ENCODE measurements around the gene NAALADL2.

The NAALADL2 gene

DNA sequence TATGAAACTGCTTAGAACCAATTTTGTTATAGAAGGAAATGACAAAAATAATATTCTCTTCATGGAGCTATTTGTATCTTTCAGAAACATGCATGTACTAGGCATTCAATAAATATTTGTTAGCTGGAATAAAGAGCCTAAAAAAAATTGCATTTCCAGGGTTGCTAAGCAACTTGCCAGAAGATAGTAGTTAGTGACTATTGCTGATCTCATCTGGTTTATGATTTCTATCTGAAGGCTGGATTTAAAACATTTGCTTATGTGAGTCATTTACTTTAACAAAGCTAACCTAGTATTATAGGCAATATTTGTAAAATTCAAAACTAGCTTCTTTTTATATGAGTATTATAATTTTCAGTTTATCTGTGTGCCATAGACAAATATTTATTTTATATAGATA is 78.3 kb downstream of the NAALADL2 start:
- Mint-ChIP-seq H3K4me1 (ENCODE audit: low read depth) (no peaks in the 10 kb centered on the region), H3K27me3 (ENCODE audit: low read depth) (no peaks in the 10 kb centered on the region), H3K27ac (no peak overlapping the region), H3K9me3 (peaks cover 5% of the 10 kb centered on the region), H3K36me3 (ENCODE audit: low read depth) (no peaks in the 10 kb centered on the region), H3K4me3 (no peak overlapping the region)
- DNase-seq (ENCODE audit: low spot score), result no peak

DNA sequence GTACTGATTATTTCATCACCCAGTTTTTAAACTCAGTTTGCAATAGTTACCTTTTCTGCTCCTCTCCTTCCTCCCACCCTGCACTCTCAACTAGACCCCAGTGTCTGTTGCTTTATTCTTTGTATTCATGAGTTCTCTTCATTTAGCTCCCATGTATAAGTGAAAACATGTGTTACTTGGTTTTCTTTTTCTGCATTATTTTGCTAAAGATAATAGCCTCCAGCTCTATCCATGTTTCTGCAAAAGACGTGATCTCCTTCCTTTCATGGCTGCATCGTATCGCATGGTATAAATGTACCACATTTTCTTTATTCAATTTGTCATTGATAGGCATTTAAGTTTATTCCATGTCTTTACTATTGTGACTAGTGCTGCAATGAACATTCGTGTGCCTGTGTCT is 79.0 kb downstream of the NAALADL2 start:
- DNase-seq (ENCODE audit: low spot score), result no peak

DNA sequence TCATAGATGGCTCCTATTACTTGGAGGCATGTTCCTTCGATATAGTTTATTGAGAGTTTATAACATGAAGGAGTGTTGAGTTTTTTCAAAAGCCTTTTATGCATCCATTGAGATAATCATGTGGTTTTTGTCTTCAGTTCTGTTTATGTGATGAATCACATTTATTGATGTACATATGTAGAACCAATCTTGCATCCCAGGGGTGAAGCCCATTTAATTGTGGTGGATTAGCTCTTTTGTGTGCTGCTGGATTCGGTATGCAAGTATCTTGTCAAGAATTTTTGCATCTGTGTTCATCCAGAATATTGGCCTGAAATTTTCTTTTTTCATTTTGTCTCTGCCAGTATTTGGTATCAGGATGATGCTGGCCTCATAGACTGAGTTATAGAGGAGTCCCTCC is 81.0 kb downstream of the NAALADL2 start:
- no peak for DNase-seq (ENCODE audit: low spot score)
- Mint-ChIP-seq H3K4me3 (no peak overlapping the region), H3K4me1 (ENCODE audit: low read depth) (no peaks in the 10 kb centered on the region), H3K9me3 (peaks cover 11% of the 10 kb centered on the region), H3K36me3 (ENCODE audit: low read depth) (no peaks in the 10 kb centered on the region), H3K27ac (no peak overlapping the region), H3K27me3 (ENCODE audit: low read depth) (no peaks in the 10 kb centered on the region)

More for the DNA sequence above, 79.0 kb downstream of the NAALADL2 start:
- Mint-ChIP-seq H3K27ac (no peak overlapping the region), H3K4me3 (no peak overlapping the region), H3K36me3 (ENCODE audit: low read depth) (no peaks in the 10 kb centered on the region), H3K9me3 (peaks cover 9% of the 10 kb centered on the region), H3K4me1 (ENCODE audit: low read depth) (no peaks in the 10 kb centered on the region), H3K27me3 (ENCODE audit: low read depth) (no peaks in the 10 kb centered on the region)

DNA sequence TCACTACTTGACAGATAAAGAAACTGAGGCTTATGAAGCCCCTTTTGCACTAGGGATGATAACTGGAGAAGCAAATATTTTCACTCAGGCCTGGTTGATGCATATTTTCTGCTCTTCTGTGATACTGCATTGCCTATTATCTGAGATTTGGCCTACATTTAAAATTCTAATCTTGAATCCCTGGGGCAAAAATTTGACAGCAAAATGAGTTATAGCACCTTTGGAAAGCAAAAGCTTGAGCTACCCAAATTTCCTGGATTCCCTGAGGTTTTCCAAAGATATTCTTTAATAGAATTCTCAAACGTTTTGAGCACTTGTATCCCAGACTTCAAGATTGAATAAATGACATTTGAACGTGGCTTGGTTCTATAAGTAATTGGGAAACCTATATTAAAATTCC is 86.1 kb downstream of the NAALADL2 start:
- Mint-ChIP-seq H3K9me3 (peaks cover 14% of the 10 kb centered on the region), H3K36me3 (ENCODE audit: low read depth) (no peaks in the 10 kb centered on the region), H3K27me3 (ENCODE audit: low read depth) (no peaks in the 10 kb centered on the region), H3K4me3 (no peak overlapping the region), H3K4me1 (ENCODE audit: low read depth) (no peaks in the 10 kb centered on the region), H3K27ac (no peak overlapping the region)
- DNase-seq (ENCODE audit: low spot score), result no peak

DNA sequence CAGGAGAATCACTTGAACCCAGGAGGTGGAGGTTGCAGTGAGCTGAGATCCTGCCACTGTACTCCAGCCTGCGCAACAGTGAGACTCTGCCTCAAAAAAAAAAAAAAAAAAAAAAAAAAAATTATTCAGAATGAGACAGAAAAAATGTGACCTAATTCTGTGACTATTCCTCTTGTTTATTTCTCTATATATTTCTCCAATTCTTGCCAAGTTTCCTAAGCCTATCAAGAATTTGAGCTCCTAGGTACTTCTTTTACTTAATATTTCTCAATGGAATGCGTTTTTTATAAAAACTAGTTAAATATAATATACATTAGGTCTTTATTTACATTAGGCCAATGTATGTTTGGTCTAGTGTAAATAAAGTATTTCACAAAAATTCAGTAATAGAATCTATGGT is 86.8 kb downstream of the NAALADL2 start:
- Mint-ChIP-seq H3K4me1 (ENCODE audit: low read depth) (no peaks in the 10 kb centered on the region), H3K4me3 (no peak overlapping the region), H3K9me3 (peaks cover 14% of the 10 kb centered on the region), H3K27me3 (ENCODE audit: low read depth) (no peaks in the 10 kb centered on the region), H3K27ac (no peak overlapping the region), H3K36me3 (ENCODE audit: low read depth) (no peaks in the 10 kb centered on the region)
- no peak for DNase-seq (ENCODE audit: low spot score)

DNA sequence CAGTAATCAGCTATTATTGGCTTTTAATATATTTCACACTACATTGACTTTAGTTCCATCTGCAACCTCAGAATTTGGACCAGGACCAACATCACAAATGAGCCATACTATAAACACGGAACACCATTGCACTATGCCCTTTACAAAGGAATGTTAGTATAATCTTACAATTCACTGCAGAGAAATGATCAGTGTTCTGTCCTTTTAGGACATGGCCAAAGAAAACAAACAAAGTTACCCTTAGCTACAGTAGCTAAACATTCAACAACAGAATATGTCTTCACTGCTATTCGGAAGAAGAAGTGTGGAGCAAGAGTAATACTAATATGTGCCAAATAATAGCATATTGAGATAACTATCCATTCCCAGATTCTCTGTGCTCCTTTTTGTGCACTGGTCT is 90.4 kb downstream of the NAALADL2 start:
- H3K36me3 Mint-ChIP-seq (ENCODE audit: low read depth), result no peaks in the 10 kb centered on the region
- no peak overlapping the region for H3K4me3 Mint-ChIP-seq
- peaks cover 8% of the 10 kb centered on the region for H3K9me3 Mint-ChIP-seq
- H3K4me1 Mint-ChIP-seq (ENCODE audit: low read depth), result no peaks in the 10 kb centered on the region
- H3K27ac Mint-ChIP-seq, result no peak overlapping the region
- no peak for DNase-seq (ENCODE audit: low spot score)
- no peaks in the 10 kb centered on the region for H3K27me3 Mint-ChIP-seq (ENCODE audit: low read depth)

DNA sequence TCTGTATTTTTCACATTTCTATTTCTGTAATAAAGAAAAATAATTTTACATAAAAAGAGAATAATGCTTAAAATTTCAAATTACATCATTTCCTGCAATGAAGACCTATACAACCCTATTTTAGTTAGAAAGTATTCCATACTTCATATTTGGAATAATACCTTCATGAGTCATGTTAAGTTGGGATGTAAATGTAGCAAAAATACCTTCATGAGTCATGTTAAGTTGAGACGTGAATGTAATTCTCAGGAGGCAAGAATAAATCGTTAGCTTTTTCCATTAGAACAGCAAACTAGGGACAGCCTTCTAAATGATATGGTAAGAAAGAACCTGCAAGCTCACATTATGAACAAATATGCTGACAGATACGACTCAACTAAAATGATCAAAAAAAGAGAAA is 91.9 kb downstream of the NAALADL2 start:
- Mint-ChIP-seq H3K27ac (no peak overlapping the region), H3K36me3 (ENCODE audit: low read depth) (no peaks in the 10 kb centered on the region), H3K4me3 (no peak overlapping the region), H3K27me3 (ENCODE audit: low read depth) (no peaks in the 10 kb centered on the region), H3K4me1 (ENCODE audit: low read depth) (no peaks in the 10 kb centered on the region), H3K9me3 (peaks cover 8% of the 10 kb centered on the region)
- DNase-seq (ENCODE audit: low spot score), result no peak

DNA sequence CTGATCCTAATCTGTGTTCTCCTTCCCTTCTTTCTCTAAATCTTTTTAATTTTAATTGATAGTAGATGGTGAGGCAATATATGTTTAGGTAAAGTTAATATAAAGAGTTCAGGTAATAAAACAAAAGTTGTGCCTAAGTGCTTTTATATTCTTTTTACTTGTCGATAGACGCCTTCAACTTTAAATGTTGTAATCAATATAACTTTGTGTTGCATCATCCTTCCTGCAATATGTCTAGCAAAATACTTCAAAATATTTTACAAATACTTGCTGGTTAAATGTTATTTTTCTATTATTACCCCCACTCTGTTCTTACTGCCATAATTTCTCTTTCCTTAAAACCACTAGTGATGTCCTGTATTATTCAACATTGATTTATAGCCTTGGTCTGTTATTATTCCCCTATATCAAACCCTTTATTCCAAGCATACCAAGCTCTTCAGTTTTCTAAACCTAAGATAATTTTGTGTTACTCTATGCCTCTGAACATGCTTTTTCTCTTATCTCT is 92.4 kb downstream of the NAALADL2 start:
- no peak for DNase-seq (ENCODE audit: low spot score)
- no peak overlapping the region for H3K27ac Mint-ChIP-seq
- H3K36me3 Mint-ChIP-seq (ENCODE audit: low read depth), result no peaks in the 10 kb centered on the region
- H3K9me3 Mint-ChIP-seq, result peaks cover 8% of the 10 kb centered on the region
- H3K4me1 Mint-ChIP-seq (ENCODE audit: low read depth), result no peaks in the 10 kb centered on the region
- no peak overlapping the region for H3K4me3 Mint-ChIP-seq
- no peaks in the 10 kb centered on the region for H3K27me3 Mint-ChIP-seq (ENCODE audit: low read depth)

DNA sequence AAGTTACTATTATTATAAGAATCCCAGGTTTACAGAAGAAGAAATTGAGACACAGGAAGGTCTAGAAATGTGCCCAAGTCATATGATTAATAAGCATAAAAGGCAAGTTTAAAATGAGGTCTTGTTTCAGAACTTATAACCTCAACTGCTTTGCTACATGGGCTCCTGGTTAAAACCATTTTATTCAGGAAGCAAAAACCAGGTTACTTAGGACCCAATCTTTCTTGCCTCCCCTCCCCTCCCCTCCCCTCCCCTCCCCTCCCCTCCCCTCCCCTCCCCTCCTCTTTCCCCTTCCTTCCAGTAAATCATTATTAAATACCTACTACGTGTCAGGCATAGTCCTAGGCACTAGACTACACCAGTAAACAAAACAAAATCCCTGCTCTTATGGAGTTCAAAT is 93.9 kb downstream of the NAALADL2 start:
- Mint-ChIP-seq H3K27me3 (ENCODE audit: low read depth) (no peaks in the 10 kb centered on the region), H3K4me1 (ENCODE audit: low read depth) (no peaks in the 10 kb centered on the region), H3K9me3 (peaks cover 8% of the 10 kb centered on the region), H3K36me3 (ENCODE audit: low read depth) (no peaks in the 10 kb centered on the region), H3K4me3 (no peak overlapping the region), H3K27ac (no peak overlapping the region)
- DNase-seq (ENCODE audit: low spot score), result no peak

DNA sequence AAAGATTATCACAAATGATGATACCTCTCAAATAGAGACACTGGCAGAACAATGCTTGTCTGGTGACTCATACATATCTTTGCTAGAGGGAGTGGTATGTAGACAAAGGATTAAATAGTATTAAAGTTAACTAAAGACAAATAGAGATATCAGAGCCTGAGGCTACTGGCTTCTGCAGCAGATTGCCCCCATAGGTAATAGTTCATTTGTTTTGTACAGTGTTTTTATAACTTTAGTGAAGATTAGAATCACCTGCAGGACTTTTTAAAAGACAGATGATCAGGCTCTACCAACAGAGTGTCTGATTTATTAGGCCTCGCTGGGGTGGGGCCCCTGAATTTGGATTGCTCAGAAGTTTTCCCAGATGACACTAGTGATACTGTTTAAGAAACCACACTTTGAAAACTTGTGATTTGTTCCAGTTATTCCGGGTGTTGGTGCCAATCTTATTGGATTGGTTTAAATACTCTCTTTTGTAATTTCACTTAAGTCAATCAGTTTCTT is 96.4 kb downstream of the NAALADL2 start:
- Mint-ChIP-seq H3K36me3 (ENCODE audit: low read depth) (no peaks in the 10 kb centered on the region), H3K4me1 (ENCODE audit: low read depth) (no peaks in the 10 kb centered on the region), H3K9me3 (no peaks in the 10 kb centered on the region), H3K27ac (no peak overlapping the region), H3K4me3 (no peak overlapping the region), H3K27me3 (ENCODE audit: low read depth) (no peaks in the 10 kb centered on the region)
- no peak for DNase-seq (ENCODE audit: low spot score)

DNA sequence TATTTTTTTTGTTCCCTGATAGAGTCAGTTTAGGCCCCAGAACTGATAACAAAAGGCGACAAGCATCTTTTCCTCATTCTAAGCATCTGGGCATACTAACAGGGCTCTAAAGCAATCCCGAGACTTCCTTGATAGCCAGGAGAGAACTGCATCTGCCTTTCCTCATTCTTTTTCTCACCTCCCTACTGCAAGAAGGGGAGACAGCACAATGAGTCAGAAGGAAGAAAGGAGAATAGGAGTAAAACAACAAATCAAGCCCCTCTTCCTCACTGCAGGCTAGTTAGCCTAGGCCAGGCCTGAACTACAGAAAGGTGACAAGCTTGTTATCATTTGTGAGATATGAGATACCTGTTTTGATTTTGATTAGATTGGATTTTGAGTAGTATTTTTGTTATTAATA is 97.9 kb downstream of the NAALADL2 start:
- DNase-seq (ENCODE audit: low spot score), result no peak
- Mint-ChIP-seq H3K36me3 (ENCODE audit: low read depth) (no peaks in the 10 kb centered on the region), H3K4me1 (ENCODE audit: low read depth) (no peaks in the 10 kb centered on the region), H3K4me3 (no peak overlapping the region), H3K27ac (no peak overlapping the region), H3K9me3 (no peaks in the 10 kb centered on the region), H3K27me3 (ENCODE audit: low read depth) (no peaks in the 10 kb centered on the region)

DNA sequence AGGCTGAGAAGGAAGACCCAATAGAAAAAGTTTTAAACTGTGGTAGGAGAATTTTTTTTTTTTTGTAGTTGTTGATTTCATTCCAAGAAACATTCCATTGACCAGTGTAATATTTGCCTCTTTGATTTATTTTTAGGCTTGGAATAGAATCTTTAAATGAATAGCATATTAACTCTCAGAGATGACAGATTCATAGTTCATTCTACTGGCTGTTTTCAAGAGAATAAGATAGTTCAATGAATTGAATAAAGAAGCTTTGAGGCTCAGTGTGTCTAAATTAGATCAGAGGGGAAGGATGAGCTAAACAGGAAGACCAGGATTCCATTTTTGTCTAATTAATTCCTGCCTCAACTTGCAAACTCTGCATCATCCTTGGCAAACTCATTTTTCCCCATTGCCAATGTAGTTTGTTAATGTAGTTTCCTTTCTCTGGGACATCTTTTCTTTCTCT is 98.4 kb downstream of the NAALADL2 start:
- Mint-ChIP-seq H3K36me3 (ENCODE audit: low read depth) (no peaks in the 10 kb centered on the region), H3K27ac (no peak overlapping the region), H3K4me1 (ENCODE audit: low read depth) (no peaks in the 10 kb centered on the region), H3K4me3 (no peak overlapping the region), H3K27me3 (ENCODE audit: low read depth) (no peaks in the 10 kb centered on the region), H3K9me3 (no peaks in the 10 kb centered on the region)
- DNase-seq (ENCODE audit: low spot score), result no peak

DNA sequence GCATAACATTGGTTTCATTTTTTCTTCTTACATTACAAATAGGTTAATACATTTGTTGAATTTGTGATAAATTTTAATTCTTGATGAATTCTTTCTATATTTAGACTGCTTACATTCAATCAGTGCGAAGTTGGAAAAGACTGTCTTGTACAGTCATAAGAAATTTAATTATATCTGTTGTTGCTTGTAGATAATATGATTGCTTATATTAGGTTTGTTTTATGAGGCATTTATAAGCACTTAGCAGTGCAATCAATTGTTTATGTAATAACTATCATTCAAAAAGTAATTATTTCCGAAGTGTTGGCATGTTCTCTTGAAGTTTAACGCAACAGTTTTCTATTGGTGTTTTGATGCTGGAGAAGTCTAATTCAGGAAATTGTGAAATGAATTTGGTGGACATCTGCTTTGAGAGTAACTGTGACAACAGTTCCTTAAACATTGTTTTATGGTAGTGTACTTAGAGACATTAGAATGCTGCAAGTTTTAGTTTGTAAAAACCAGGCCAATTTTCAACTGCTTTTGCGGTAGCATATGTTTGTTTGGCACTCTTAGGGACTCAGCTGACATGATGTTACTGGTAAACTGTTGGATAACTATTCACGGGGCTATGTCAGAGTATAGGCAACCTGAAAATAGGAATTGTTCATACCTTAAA is 99.7 kb downstream of the NAALADL2 start:
- Mint-ChIP-seq H3K4me1 (ENCODE audit: low read depth) (no peaks in the 10 kb centered on the region), H3K27me3 (ENCODE audit: low read depth) (no peaks in the 10 kb centered on the region), H3K27ac (no peak overlapping the region), H3K9me3 (no peaks in the 10 kb centered on the region), H3K4me3 (no peak overlapping the region), H3K36me3 (ENCODE audit: low read depth) (no peaks in the 10 kb centered on the region)
- DNase-seq (ENCODE audit: low spot score), result no peak

DNA sequence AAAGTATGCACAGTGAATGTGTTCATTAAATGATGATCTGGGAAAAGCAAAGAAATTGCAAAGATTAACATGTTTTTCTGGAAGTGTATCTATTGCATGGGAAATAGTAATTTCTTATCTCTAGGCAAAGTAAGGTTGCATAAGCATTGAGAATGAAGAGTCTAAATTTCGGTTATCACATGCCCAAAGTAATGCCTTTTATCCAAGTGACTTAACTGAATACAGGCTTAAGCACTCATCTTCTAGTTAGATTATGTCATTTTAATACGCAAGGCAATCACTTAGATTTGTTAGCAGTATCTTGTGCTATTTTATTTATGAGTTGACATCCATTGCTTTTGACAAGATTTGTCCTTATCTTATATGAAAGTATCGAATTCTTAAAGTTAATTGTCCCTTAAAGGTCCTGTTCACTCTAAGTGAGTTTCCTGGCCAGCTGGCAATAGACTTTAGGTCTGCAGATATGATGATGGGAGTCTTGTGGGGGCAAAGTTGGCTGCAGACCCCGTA is 100.5 kb downstream of the NAALADL2 start:
- Mint-ChIP-seq H3K27me3 (ENCODE audit: low read depth) (no peaks in the 10 kb centered on the region), H3K4me1 (ENCODE audit: low read depth) (no peaks in the 10 kb centered on the region), H3K4me3 (no peak overlapping the region), H3K27ac (no peak overlapping the region), H3K36me3 (ENCODE audit: low read depth) (no peaks in the 10 kb centered on the region), H3K9me3 (no peaks in the 10 kb centered on the region)
- no peak for DNase-seq (ENCODE audit: low spot score)

DNA sequence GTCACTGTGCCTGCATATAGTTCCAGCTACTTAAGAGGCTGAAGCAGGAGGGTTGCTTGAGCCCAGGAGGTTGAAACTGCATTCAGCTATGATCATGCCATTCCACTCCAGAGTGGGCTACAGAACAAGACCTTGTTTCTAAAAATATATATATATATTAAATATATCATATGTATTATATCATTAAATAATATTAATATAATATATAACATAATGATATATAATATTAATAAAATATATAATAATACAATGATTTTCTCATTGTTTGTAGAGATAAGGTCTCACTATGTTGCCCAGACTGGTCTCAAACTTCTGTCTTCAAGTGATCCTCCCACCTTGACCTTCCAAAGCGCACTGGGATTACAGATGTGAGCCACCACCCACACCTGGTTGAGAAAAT is 101.8 kb downstream of the NAALADL2 start:
- Mint-ChIP-seq H3K27me3 (ENCODE audit: low read depth) (no peaks in the 10 kb centered on the region), H3K4me1 (ENCODE audit: low read depth) (no peaks in the 10 kb centered on the region), H3K36me3 (ENCODE audit: low read depth) (no peaks in the 10 kb centered on the region), H3K4me3 (no peak overlapping the region), H3K27ac (no peak overlapping the region), H3K9me3 (no peaks in the 10 kb centered on the region)
- no peak for DNase-seq (ENCODE audit: low spot score)

Data from T-helper 2 cell treated with Interferon-gamma antibody and Interleukin-4, amounts not matched to agents 5 μg/mL and 100 μg/mL, for 36 hours (primary cell).